ENCODE measurements around the gene ZNF414.

DNA sequence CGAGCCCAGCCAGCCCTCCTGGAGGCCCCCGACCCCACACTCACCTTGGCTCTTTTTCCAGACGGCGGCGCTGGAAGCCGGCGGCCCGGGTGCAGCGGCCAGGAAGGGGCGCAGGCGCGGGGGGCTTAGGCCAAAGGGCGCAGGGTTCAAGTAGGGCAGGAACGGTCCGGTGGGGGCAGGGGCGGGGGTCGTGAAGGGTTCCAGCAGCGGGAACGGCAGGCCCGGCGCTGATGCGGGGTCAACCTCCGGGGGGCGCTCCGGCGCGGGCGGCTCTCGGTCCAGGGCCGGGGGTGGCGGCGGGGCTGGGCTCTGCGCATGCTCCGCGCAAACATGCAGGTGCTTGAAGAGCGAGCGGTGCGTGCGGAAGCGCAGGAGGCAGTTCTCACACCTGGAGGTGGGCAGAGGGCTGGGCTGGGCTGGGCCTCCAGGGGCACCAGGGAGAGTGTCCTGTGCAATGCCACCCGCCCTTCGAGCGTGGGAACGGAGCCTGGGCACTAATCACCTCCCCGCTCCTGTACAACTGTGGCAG, 2.3 kb downstream of the ZNF414 start:
- TF ChIP-seq, protein P1, sequence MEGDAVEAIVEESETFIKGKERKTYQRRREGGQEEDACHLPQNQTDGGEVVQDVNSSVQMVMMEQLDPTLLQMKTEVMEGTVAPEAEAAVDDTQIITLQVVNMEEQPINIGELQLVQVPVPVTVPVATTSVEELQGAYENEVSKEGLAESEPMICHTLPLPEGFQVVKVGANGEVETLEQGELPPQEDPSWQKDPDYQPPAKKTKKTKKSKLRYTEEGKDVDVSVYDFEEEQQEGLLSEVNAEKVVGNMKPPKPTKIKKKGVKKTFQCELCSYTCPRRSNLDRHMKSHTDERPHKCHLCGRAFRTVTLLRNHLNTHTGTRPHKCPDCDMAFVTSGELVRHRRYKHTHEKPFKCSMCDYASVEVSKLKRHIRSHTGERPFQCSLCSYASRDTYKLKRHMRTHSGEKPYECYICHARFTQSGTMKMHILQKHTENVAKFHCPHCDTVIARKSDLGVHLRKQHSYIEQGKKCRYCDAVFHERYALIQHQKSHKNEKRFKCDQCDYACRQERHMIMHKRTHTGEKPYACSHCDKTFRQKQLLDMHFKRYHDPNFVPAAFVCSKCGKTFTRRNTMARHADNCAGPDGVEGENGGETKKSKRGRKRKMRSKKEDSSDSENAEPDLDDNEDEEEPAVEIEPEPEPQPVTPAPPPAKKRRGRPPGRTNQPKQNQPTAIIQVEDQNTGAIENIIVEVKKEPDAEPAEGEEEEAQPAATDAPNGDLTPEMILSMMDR (IDR thresholded peaks at IDR 0.05): no peak
- TF ChIP-seq POLR2A (IDR thresholded peaks at IDR 0.05): no peak
